ENCODE data around the gene KLK10.
A peak's percentile ranks its signal among the peaks of the same experiment; 100 is the strongest.

The KLK10 gene

DNA sequence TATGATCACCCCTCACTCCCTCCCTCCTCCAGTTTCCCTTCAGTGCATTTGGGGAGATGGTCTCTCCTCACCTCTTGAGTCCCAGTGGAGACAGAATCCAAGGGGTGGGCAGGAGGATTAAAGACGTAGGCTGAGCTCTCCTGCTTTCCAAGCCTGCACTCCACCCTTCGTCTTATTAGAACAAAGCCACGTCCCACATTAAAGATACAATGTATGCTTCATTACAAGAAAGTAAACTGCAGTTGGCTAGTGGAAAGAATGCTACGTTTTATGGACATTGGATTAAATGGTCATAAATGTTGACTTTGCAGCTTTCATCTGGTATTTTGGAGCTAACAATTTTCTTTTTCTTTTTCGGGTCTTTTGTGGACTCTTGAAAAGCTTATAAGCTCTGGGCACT is 8.4 kb upstream of the KLK10 start:
- DNase-seq, result no peak
- in situ Hi-C loops (cut with MboI; ENCODE audit: low pct_unique_long_range_greater_than_20kb, low sequenced_read_pairs), result no loop called here

- no peak for DNase-seq
Measured at GRCh38 chr19:51027126-51027806, 7.8 kb upstream of the KLK10 start.

GRCh38 chr19:51026554-51026831 is 7.0 kb upstream of the KLK10 start, which contains the start of gene KLK11:
TSS of gene KLK11 (minus strand) at chr19:51026616. CDS start at chr19:51025631, 985 bp downstream.
- DNase-seq, result no peak
- in situ Hi-C loops (cut with MboI; ENCODE audit: low pct_unique_long_range_greater_than_20kb, low sequenced_read_pairs), result no loop called here

More at GRCh38 chr19:51027126-51027806, 7.8 kb upstream of the KLK10 start:
- in situ Hi-C loops (cut with MboI; ENCODE audit: low pct_unique_long_range_greater_than_20kb, low sequenced_read_pairs), result no loop called here

GRCh38 chr19:51025809-51026553 is 6.5 kb upstream of the KLK10 start:
- in situ Hi-C loops (cut with MboI; ENCODE audit: low pct_unique_long_range_greater_than_20kb, low sequenced_read_pairs), result no loop called here
- DNase-seq, result no peak

DNA sequence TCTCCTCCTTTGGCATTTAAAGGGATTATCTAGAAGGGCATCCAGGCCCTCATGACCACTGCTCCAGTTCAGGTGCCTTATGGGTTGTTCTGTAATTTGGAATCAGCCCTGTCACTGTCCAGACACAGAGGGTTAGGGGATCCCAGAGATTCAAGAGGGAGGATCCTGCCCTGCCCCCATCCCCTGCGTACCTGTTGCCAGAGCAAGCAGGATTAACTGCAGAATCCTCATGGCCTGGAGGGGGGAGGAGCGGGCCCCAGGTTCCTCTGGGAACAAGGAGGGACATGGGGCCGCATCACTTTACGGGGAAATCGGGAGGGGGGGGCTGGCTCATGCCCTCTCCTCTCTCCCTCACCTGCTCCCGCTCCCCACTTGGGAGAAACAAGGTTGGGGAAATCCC is 5.9 kb upstream of the KLK10 start:
- in situ Hi-C loops (cut with MboI; ENCODE audit: low pct_unique_long_range_greater_than_20kb, low sequenced_read_pairs), result no loop called here

DNA sequence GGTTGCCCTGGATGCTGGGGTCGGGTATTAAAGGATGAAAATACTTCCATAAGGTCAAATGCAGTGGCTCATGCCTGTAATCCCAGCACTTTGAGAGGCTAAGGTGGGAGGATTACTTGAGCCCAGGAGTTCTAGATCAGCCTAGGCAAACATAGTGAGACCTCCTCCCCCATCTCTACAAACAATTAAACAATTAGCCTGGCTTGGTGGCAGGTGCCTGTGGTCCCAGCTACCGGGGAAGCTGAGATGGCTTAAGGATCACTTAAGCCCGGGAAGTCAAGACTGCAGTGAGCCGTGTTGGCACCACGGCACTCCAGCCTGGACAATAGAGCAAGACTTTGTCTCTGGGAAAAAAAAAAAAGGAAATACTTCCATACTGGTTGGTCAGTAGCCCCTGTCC is 5.4 kb upstream of the KLK10 start:
- DNase-seq, result no peak
- in situ Hi-C loops (cut with MboI; ENCODE audit: low pct_unique_long_range_greater_than_20kb, low sequenced_read_pairs), result no loop called here

More for the DNA sequence above, 5.9 kb upstream of the KLK10 start:
- no peak for DNase-seq

DNA sequence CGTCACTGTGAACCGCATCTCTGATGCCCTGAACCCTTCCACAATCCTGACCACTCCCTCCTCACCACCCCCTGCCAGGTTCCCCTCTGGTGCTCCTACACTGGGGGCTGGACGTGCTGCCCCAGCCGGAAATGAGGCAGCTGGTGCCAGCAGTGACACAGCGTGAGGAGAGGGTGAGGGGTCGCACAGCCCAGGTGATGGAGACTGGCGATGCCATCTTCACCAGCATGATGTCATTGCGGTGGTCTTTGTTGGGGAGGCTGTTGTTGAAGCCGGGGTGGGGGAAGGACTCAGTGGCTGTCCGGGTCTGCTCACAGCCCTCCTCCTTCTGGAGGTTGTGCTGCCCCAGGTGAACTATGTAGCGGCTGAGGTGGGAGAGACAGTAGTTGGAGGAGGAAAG is 4.4 kb upstream of the KLK10 start:
- in situ Hi-C loops (cut with MboI; ENCODE audit: low pct_unique_long_range_greater_than_20kb, low sequenced_read_pairs), result no loop called here
- DNase-seq, result no peak

DNA sequence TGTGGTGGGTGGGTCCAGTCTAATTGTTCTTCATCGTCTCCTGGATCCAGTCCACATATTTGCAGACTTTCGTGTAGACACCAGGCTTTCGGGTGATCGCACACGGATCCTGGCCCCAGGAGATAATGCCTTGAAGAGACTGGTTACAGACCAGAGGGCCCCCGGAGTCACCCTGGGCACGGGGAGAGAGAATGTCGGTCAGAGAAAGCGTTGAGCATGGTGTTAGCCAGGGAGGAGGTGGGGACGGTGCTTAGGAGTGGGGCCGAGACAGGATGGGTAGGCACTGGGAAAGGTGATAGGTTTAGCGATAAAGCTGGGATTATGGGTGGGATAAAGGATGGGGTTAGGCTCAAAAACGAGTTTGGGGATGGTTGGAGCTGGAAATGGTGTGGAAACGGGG is 3.0 kb upstream of the KLK10 start:
- DNase-seq, result no peak
- in situ Hi-C loops (cut with MboI; ENCODE audit: low pct_unique_long_range_greater_than_20kb, low sequenced_read_pairs), result no loop called here

DNA sequence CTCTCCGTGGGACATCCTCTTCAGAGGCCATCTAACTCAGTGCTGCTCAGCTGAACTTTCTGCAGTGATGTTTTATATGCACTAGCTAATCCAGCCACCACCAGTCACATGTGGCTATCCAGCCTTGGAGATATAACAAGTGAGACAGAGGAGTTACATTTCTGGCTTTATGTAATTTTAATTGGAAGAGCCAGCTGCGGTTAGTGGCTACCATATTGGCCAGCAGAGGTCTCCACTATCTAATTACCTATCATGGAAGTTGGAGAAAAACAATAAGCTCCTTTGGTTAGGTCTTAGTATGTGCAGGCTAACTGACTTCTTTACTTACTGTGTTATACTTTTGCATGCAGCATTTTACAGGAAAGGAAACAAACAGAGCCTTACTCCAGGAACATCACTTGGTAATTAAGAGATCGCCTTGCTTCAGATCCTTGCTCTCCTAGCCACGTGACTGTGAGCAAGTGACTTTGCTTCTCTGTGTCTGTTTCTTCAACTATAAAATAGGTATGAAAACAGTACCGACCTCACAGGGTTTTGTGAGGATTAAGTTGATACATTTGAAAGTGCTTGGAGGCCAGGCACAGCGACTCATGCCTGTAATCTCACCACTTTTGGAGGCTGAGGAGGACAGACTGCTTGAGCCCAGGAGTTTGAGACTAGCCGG is 1.6 kb upstream of the KLK10 start:
- in situ Hi-C loops (cut with MboI; ENCODE audit: low pct_unique_long_range_greater_than_20kb, low sequenced_read_pairs), result no loop called here
- DNase-seq, result peak; percentile 68

GRCh38 chr19:51018745-51019543 is 565 bp downstream of the KLK10 start:
- no peak for DNase-seq
- in situ Hi-C loops (cut with MboI; ENCODE audit: low pct_unique_long_range_greater_than_20kb, low sequenced_read_pairs), result no loop called here

- peak; percentile 70 for DNase-seq
- in situ Hi-C loops (cut with MboI; ENCODE audit: low pct_unique_long_range_greater_than_20kb, low sequenced_read_pairs), result no loop called here
Measured at GRCh38 chr19:51016798-51017683, 2.5 kb downstream of the KLK10 start.

DNA sequence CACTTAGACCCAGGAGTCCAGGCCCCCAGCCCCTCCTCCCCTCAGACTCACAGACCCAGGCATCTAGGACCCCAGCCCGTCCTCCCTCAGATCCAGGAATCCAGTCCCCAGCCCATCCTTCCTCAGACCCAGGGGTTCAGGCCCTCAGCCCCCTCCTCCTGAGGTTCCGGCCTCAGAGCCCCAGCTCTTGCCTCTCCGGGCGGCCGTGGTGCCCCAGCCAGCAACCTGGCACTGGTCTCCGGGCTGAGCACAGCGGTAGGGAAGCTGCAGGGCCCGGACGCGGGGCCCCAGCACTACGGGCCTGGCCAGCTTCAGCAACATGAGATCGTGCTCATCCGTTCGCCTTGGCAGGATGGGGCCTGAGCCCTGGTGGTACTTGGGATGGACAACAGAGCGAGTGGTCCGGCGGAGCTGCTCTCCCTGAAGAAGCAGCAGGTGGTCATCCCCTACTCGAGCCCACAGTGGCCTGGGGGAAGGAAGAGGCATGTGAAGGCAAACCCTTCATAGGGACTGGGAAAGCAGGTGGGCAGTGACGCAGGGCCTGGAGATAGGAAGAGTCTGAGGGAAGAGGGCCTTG is 3.7 kb downstream of the KLK10 start:
- no peak for DNase-seq
- in situ Hi-C loops (cut with MboI; ENCODE audit: low pct_unique_long_range_greater_than_20kb, low sequenced_read_pairs), result no loop called here

DNA sequence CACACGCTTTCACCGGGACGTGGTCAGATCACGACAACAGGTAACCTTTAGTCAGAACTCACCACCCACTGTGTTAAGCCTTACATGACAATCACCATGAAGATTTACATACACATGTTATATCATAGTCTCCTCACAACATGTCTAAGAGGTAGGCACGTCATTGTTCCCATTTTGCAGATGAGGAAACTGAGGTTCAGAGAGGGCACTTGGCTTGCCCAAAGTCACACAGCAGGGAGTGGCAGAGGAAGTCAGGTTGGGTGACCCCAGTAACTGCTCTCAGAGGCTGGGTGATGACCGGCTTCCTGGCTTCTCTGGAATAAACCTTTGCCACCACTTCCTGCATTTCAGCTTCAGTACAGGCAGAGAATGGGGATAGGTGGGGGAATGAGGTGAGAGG is 5.3 kb downstream of the KLK10 start:
- in situ Hi-C loops (cut with MboI; ENCODE audit: low pct_unique_long_range_greater_than_20kb, low sequenced_read_pairs), result no loop called here
- DNase-seq, result no peak

- DNase-seq, result no peak
- in situ Hi-C loops (cut with MboI; ENCODE audit: low pct_unique_long_range_greater_than_20kb, low sequenced_read_pairs), result no loop called here
Measured at GRCh38 chr19:51012661-51013190, 6.8 kb downstream of the KLK10 start.

GRCh38 chr19:51010066-51010795 is 9.3 kb downstream of the KLK10 start:
- in situ Hi-C loops (cut with MboI; ENCODE audit: low pct_unique_long_range_greater_than_20kb, low sequenced_read_pairs), result no loop called here

GRCh38 chr19:51009061-51009891 is 10.2 kb downstream of the KLK10 start:
- no peak for DNase-seq
- in situ Hi-C loops (cut with MboI; ENCODE audit: low pct_unique_long_range_greater_than_20kb, low sequenced_read_pairs), result no loop called here

More at GRCh38 chr19:51010066-51010795, 9.3 kb downstream of the KLK10 start:
- no peak for DNase-seq

DNA sequence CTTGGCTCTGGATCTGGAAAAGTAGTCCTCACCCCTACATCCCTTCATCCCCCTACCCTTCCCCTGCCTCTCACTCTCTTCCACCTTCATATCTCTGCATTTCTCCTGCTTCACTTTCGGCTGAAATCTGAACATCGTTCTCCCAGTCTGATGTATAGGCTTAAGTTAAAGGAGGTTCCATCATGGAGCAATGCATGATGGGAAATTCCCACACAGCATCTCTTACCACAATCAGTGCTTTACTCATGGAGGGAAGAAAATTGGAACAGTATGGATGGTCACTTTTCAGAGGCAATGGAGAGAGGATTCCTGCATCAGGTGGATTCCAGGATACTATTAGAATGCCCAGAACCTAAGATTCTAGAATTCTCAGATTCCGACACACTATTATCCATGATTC is 12.0 kb downstream of the KLK10 start:
- no peak for DNase-seq
- in situ Hi-C loops (cut with MboI; ENCODE audit: low pct_unique_long_range_greater_than_20kb, low sequenced_read_pairs), result no loop called here

All from KBM-7 (cell line).